Hypothalamus (tissue), 51 donors: Measurements from ENCODE around the gene PPP1R36.
"Not testable (repeated sequence)": the region's sequence is repeated elsewhere in the genome, so short reads cannot be mapped to it uniquely, and the experiment has no call there.

Experiments used
- DNase-seq, 51 donors: peaks; one replicate each; lab custom pipeline; 2025; lab: John Stamatoyannopoulos, UW

The PPP1R36 gene

GRCh38 chr14:64610049-64610746, 60.4 kb downstream of the PPP1R36 start:
- DNase-seq = no peak

- DNase-seq = peak in 2 of 51 donors; percentile 12 to 33
Observed at GRCh38 chr14:64611358-64612020, 61.7 kb downstream of the PPP1R36 start.

GRCh38 chr14:64612021-64612380, 62.2 kb downstream of the PPP1R36 start:
- no peak for DNase-seq

DNA sequence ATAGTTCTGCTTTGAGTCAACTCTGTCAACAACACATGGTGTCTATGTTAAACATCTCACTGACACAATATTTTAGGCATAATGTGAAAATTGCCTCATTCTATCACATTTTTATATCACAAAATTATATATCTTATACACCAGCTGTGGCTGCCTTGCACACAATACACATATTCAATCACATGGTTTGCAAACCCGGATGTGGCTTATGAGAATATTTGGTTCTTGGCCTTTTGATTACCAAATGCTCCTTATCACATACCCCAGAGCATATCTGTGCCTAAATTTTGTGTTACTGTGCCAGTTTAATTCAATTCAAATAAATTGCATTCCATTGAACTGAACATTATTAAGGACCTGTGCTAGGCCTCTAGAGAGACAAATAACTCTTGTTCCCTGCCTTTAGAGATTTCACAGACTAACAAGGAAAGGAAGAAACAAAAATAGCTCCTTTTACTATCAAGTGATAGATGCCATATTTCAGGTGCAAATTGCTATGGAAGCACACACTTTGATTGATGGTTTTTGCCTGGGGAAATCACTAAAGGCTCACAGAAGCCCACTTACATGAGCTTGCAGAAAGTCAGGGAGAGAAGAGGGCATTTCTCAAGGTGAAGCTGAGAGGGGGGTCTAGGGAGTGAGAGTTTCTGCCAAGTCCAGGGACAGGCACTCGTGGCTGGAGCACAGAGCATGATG, 63.4 kb downstream of the PPP1R36 start:
- no peak for DNase-seq

DNA sequence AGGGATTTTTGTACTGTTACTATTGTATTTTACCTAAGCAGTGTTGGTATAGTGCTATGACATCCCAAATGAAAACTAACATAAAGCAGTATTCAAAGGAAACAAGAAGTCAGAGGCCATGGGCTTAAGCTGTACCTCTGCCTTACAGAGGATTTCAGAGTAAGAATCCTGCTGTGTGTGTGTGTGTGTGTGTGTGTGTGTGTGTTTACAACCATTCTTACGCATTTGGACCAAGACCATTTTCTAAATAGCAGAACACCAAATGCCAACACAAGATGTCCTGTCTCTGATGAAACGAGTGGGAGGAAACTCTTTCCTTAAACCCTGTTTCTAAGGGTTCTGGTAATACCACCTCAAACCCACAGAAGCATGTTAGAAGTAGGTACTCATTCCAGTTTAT, 64.4 kb downstream of the PPP1R36 start:
- no peak for DNase-seq

- peak in 3 of 51 donors; percentile 6 to 10 (median 8) for DNase-seq
Observed at GRCh38 chr14:64614805-64615391, 65.1 kb downstream of the PPP1R36 start.

- DNase-seq = not testable (repeated sequence)
Observed at GRCh38 chr14:64617872-64618408, 68.2 kb downstream of the PPP1R36 start.

DNA sequence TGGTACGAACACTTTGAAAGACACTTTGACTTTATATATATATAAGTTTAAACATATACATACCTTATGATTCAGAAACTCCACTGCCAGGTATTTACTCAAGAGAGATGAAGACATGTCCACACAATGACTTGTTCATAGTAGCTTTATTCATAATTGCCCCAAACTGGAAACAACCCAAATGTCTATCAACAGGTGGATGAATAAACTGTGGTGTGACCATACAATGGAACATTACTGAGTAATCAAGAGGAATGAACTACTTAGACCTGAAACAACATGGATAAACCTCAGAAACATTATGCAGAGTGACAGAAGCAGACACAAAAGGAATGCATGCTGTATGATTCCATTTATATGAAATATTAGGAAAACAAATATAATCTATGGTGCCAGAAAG, 71.1 kb downstream of the PPP1R36 start:
- DNase-seq = no peak

GRCh38 chr14:64623554-64624165, 73.9 kb downstream of the PPP1R36 start:
- no peak for DNase-seq

GRCh38 chr14:64625386-64626232, 75.8 kb downstream of the PPP1R36 start:
- DNase-seq = peak in 1 of 51 donors; percentile 3

DNA sequence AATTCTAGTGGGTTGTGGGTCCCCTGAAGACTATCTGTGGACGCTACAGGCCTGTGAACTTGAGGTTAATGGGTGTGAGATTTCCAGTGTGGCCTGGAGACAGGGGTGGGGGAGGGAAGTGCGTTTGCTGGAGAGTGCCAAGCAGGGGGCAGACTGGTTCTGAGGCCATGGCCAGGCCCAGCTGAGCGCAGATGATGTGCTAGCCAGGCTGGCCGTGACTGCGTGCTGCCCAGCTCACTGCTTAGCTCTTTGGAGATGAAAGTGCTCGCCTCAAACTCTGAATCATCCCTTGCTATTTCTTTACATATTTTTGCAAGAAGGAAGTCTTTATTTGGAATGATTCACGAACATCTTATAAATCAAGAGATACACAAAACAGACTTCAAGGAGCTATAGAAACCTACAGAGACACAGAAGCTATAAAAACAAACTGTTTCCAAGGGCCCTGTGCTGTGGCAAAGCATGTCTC, 79.2 kb downstream of the PPP1R36 start:
- peak in 34 of 51 donors; percentile 2 to 76 (median 34) for DNase-seq

- no peak for DNase-seq
Observed at GRCh38 chr14:64630778-64631177, 81.0 kb downstream of the PPP1R36 start.

DNA sequence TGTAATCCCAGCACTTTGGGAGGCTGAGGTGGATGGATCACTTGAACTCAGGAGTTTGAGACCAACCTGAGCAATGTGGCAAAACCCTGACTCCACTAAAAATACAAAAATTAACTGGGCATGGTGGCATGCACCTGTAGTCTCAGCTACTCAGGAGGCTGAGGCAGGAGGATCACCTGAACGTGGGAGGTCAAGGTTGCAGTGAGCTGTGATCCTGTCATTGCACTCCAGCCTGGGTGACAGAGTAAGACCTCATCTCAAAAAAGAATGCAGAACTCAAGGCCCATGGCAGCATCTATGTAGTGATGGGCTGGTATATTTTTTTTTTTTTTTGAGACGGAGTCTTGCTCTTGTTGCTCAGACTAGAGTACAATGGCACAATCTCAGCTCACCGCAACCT, 81.5 kb downstream of the PPP1R36 start:
- DNase-seq = not testable (repeated sequence)

GRCh38 chr14:64632056-64632455, 82.3 kb downstream of the PPP1R36 start:
- peak in 7 of 51 donors; percentile 2 to 32 (median 6) for DNase-seq

DNA sequence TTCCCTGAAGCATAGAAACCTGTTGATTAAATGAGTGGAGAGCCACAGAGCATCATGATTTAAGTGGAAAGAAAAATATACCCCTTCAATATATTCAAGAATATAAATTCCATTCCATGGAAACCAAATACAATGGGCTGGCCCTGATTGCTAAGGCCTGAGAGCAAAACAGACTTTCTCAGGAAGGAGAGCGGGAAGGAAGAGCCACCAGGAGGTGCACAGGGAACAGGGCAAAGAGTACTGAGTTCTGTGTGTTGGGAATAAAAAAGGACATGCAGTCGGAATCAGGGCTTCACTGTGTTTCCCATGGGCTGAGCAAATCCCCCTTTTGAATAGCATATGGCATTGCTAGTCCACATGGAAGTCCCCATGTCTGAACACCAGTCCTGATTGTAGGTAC, 84.8 kb downstream of the PPP1R36 start:
- DNase-seq = no peak

- peak in 45 of 51 donors; percentile 5 to 82 (median 48) for DNase-seq
Observed at GRCh38 chr14:64636208-64636979, 86.6 kb downstream of the PPP1R36 start.

GRCh38 chr14:64636980-64637429, 87.2 kb downstream of the PPP1R36 start:
- no peak for DNase-seq

DNA sequence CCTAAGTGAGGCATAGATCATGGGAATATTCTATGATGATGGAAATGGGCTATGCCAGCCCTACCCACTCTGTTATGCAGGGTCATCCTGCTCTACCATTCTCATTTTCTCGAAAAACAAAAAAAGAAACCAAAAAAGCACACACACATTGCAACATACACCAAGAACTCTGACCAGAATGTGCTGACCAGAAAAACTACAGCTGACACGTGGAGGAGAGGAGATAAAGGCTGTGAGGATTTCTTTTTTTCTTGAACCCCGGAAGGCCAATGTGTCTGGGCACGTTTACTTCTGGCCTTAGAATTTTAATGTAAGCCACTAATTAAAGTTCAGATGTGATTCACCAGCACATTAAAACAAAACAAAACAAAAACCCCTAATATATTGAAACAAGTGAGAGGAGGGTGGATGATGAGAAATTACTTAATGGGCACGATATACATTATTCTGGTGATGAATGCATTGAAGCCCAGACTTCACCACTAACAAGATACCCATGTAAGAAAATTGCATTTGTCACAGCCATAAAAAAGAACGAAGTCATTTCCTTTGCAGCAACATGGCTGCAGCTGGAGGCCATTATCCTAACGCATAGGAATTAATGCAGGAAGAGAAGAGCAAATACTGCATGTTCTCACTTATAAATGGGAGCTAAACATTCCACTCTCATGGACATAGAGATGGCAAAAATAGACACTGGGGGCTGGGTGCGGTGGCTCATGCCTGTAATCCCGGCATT, 88.1 kb downstream of the PPP1R36 start:
- DNase-seq = no peak
